Neural progenitor cell (in vitro differentiated cells): Measurements from ENCODE around the gene IER5L. TPM values are rescaled to one million over a fixed set of nuclear protein-coding genes. Genes with fewer than 3 reads are reported as not detected.

Experiments
- DNase-seq: peaks from one replicate; pipeline ENCODE4 v3.0.0-alpha.2; 2016; ENCODE audit warnings: low spot score
- H2AFZ ChIP-seq: fragments of 200-600 bp; sonication (generic); replicated peaks from 2 replicates; pipeline ENCODE4 v1.6.1; 2016; ENCODE audit warnings: antibody characterized with exemption
- H3F3A ChIP-seq: fragments of 200-600 bp; sonication (generic); 2 replicates; pipeline ENCODE4 v1.6.1; 2016; ENCODE audit warnings: antibody characterized with exemption, low read depth
- H3K27ac ChIP-seq: fragments of 200-600 bp; sonication (generic); 2 replicates; pipeline ENCODE4 v1.5.1; 2016; ENCODE audit warnings: mild to moderate bottlenecking
- H3K27me3 ChIP-seq: fragments of 200-600 bp; sonication (generic); 2 replicates; pipeline ENCODE4 v1.6.1; 2016; ENCODE audit warnings: mild to moderate bottlenecking, moderate library complexity
- H3K36me3 ChIP-seq: fragments of 200-600 bp; sonication (generic); 2 replicates; pipeline ENCODE4 v1.5.1; 2016
- H3K4me1 ChIP-seq: fragments of 200-600 bp; sonication (generic); 2 replicates; pipeline ENCODE4 v1.6.1; 2016; ENCODE audit warnings: mixed run types
- H3K4me2 ChIP-seq: fragments of 200-600 bp; sonication (generic); 2 replicates; pipeline ENCODE4 v1.6.1; 2016
- H3K4me3 ChIP-seq: fragments of 200-600 bp; sonication (generic); 2 replicates; pipeline ENCODE4 v1.5.1; 2016
- H3K79me2 ChIP-seq: fragments of 200-600 bp; sonication (generic); 2 replicates; pipeline ENCODE4 v1.6.1; 2016; ENCODE audit warnings: low read depth
- H3K9ac ChIP-seq: fragments of 200-600 bp; sonication (generic); 2 replicates; pipeline ENCODE4 v1.6.1; 2016
- H3K9me3 ChIP-seq: fragments of 200-600 bp; sonication (generic); 2 replicates; pipeline ENCODE4 v1.5.1; 2016; ENCODE audit warnings: low read depth
- H4K20me1 ChIP-seq: fragments of 200-600 bp; sonication (generic); 2 replicates; pipeline ENCODE4 v1.6.1; 2016; ENCODE audit warnings: low read depth
- H3K27ac Mint-ChIP-seq: 3 replicates; pipeline ENCODE4 v1.8.0; 2021; ENCODE audit warnings: mixed read lengths
- H3K27me3 Mint-ChIP-seq: 2 replicates; pipeline ENCODE4 v1.8.0; 2022; ENCODE audit warnings: low read depth, mild to moderate bottlenecking, inconsistent platforms, moderate library complexity, mixed read lengths; ENCODE audit not compliant: insufficient read depth
- H3K36me3 Mint-ChIP-seq: 3 replicates; pipeline ENCODE4 v1.8.0; 2021; ENCODE audit warnings: mixed read lengths
- H3K4me1 Mint-ChIP-seq: 3 replicates; pipeline ENCODE4 v1.8.0; 2021; ENCODE audit warnings: mixed read lengths
- H3K4me3 Mint-ChIP-seq: 3 replicates; pipeline ENCODE4 v1.8.0; 2021; ENCODE audit warnings: mild to moderate bottlenecking, moderate library complexity, mixed read lengths
- H3K9me3 Mint-ChIP-seq: 3 replicates; pipeline ENCODE4 v1.8.0; 2020; ENCODE audit warnings: mixed read lengths
- EZH2 ChIP-seq: fragments of 200-600 bp; sonication (generic); IDR thresholded peaks from 2 replicates; pipeline ENCODE4 v1.6.1; 2017; ENCODE audit warnings: antibody characterized with exemption, mild to moderate bottlenecking, moderate library complexity
- EZH2phosphoT487 ChIP-seq: fragments of 200-600 bp; sonication (generic); IDR thresholded peaks from 2 replicates; pipeline ENCODE4 v1.6.1; 2017; ENCODE audit warnings: antibody characterized with exemption
- total RNA-seq: library from RNA; depleted of rRNA; stranded (reverse); fragments of >200 nt; gene quantifications from 2 replicates; pipeline ENCODE4 v1.2.3, GENCODE V29; 2015; ENCODE audit warnings: low replicate concordance
- TF ChIP-seq, protein P1 (sequence below): fragments of 200-600 bp; sonication (generic); IDR thresholded peaks from 2 replicates; pipeline ENCODE4 v1.5.1; 2017; ENCODE audit warnings: antibody characterized with exemption, mild to moderate bottlenecking

The IER5L gene
- total RNA-seq, 1 donor from 2014 or later: 12.2 TPM

DNA sequence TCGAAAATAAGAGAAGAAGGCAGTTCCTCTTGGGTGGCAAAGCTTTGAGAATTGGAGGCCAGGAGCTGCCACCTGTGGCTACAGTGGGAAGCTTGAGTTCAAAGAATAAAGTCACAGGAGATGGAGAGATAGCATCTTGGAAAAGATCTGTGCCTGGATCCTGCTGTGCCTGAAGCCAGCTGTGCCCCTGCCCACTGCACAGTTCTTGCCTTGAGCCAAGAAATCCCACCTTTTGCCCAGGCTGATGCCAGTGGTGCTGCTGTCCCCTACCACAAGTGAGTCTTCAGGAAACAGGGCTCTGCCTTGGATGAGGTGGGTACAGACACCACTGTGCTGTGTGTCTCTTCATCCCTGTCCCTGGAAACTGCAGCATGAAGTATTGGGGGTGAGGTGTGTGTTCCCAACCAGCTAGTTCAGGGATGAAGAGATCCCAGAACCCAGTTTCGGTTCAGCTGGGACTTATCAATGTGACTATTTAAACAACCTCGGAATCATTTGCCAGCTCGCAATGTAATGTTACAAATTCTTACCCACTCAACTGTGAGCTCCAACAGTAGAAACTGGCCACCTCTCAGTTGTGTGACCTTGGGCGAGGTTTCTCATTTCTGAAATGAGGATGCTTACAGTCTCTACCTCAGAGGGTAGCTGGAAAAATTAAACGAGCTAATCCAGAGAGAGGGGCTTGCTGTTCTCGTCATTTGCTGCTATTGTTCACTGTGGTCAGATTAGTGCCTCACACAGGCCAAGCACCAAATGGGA lies 5.9 kb downstream of the IER5L start:
- H2AFZ ChIP-seq: no peak overlapping the region
- Mint-ChIP-seq H3K27ac (no peak overlapping the region), H3K4me3 (peak overlapping the region; percentile 55), H3K9me3 (no peaks in the 10 kb centered on the region), H3K4me1 (peaks cover 49% of the 10 kb centered on the region), H3K27me3 (peaks cover 13% of the 10 kb centered on the region), H3K36me3 (no peaks in the 10 kb centered on the region)
- peaks cover 27% of the 10 kb centered on the region for H3K4me1 ChIP-seq
- DNase-seq: peak; percentile 43
- H3K27ac ChIP-seq: no peak overlapping the region
- no peaks in the 10 kb centered on the region for H3K36me3 ChIP-seq
- H3F3A ChIP-seq: peaks cover 33% of the 10 kb centered on the region
- no peak overlapping the region for H3K4me2 ChIP-seq
- H3K4me3 ChIP-seq: no peak overlapping the region
- peaks cover 12% of the 10 kb centered on the region for H3K27me3 ChIP-seq
- no peak overlapping the region for H3K9ac ChIP-seq
- TF ChIP-seq EZH2phosphoT487 (no peak), EZH2 (no peak)
- TF ChIP-seq, protein P1, sequence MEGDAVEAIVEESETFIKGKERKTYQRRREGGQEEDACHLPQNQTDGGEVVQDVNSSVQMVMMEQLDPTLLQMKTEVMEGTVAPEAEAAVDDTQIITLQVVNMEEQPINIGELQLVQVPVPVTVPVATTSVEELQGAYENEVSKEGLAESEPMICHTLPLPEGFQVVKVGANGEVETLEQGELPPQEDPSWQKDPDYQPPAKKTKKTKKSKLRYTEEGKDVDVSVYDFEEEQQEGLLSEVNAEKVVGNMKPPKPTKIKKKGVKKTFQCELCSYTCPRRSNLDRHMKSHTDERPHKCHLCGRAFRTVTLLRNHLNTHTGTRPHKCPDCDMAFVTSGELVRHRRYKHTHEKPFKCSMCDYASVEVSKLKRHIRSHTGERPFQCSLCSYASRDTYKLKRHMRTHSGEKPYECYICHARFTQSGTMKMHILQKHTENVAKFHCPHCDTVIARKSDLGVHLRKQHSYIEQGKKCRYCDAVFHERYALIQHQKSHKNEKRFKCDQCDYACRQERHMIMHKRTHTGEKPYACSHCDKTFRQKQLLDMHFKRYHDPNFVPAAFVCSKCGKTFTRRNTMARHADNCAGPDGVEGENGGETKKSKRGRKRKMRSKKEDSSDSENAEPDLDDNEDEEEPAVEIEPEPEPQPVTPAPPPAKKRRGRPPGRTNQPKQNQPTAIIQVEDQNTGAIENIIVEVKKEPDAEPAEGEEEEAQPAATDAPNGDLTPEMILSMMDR: no peak
- H3K79me2 ChIP-seq: peaks cover 12% of the 10 kb centered on the region
- no peaks in the 10 kb centered on the region for H3K9me3 ChIP-seq
- H4K20me1 ChIP-seq: peaks cover 9% of the 10 kb centered on the region

GRCh38 chr9:129170229-129170628 lies 7.8 kb downstream of the IER5L start:
- no peaks in the 10 kb centered on the region for H3K9me3 ChIP-seq
- H3K36me3 ChIP-seq: no peaks in the 10 kb centered on the region
- DNase-seq: no peak
- H2AFZ ChIP-seq: no peak overlapping the region
- H3K27ac Mint-ChIP-seq: no peak overlapping the region
- H3K4me2 ChIP-seq: no peak overlapping the region
- H3K4me1 Mint-ChIP-seq: peaks cover 53% of the 10 kb centered on the region
- no peaks in the 10 kb centered on the region for H4K20me1 ChIP-seq
- no peaks in the 10 kb centered on the region for H3K79me2 ChIP-seq
- TF ChIP-seq, protein P1: no peak
- TF ChIP-seq EZH2 (no peak), EZH2phosphoT487 (no peak)
- H3K36me3 Mint-ChIP-seq: no peaks in the 10 kb centered on the region
- H3K9me3 Mint-ChIP-seq: no peaks in the 10 kb centered on the region
- peaks cover 23% of the 10 kb centered on the region for H3F3A ChIP-seq
- H3K27me3 Mint-ChIP-seq: peaks cover 10% of the 10 kb centered on the region
- peaks cover 12% of the 10 kb centered on the region for H3K27me3 ChIP-seq
- H3K27ac ChIP-seq: no peak overlapping the region
- peaks cover 27% of the 10 kb centered on the region for H3K4me1 ChIP-seq
- H3K4me3 ChIP-seq: no peak overlapping the region
- no peak overlapping the region for H3K4me3 Mint-ChIP-seq
- H3K9ac ChIP-seq: no peak overlapping the region

DNA sequence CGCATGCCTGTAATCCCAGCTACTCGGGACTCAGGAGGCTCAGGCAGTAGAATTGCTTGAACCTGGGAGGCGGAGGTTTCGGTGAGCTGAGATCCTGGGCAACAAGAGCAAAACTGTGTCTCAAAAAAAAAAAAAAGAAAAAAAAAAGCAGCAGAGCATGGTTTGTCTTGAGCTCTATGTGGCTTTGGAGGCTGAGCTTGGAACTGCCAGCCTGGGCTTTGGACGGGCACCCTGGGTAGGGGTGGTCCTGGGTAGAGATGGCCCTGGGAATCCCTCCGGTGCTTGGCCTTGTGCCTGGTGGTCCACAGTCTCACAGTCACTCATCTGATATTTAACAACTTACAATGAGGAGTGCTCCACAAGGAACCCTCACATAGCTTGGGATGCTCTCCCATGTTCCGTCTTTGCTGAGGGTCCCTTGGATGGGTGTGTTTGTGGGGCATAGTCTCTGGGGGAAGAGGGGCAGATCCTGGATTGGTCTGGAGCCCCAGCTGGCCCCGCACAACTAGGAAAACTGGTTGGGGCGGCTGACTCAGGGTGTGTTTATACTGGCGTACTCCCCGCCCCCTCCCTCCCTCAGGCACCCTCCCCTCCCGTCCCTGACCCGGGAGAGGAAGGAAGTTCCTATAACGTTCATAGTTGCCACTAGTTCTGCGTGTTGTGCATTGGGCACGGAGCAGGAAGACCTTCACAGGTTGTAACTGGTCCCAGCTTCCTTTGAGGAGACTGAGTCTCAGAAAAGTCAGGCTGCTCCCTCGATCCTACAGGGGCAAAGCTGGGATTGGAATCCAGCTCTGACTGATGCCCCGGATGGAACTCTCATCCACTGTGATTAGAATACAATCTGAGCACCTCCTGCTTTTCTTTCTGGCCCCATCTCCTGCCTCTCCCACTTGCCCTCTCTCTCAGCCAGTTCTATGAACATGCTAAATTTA lies 11.2 kb downstream of the IER5L start:
- H2AFZ ChIP-seq: no peak overlapping the region
- H3K27ac Mint-ChIP-seq: no peak overlapping the region
- DNase-seq: no peak
- TF ChIP-seq EZH2phosphoT487 (no peak), EZH2 (no peak)
- TF ChIP-seq, protein P1: no peak
- peaks cover 11% of the 10 kb centered on the region for H3K4me1 ChIP-seq
- H3K36me3 Mint-ChIP-seq: peaks cover 4% of the 10 kb centered on the region
- H3K4me1 Mint-ChIP-seq: peaks cover 45% of the 10 kb centered on the region
- H3K27me3 Mint-ChIP-seq: peaks cover 3% of the 10 kb centered on the region
- H3K9ac ChIP-seq: no peak overlapping the region
- H3K4me2 ChIP-seq: peak overlapping the region; percentile 25
- H3K79me2 ChIP-seq: no peaks in the 10 kb centered on the region
- H3K36me3 ChIP-seq: no peaks in the 10 kb centered on the region
- no peaks in the 10 kb centered on the region for H3K27me3 ChIP-seq
- no peak overlapping the region for H3K4me3 ChIP-seq
- H3K9me3 Mint-ChIP-seq: peaks cover 3% of the 10 kb centered on the region
- H3K4me3 Mint-ChIP-seq: no peak overlapping the region
- H3K27ac ChIP-seq: no peak overlapping the region
- peaks cover 13% of the 10 kb centered on the region for H3F3A ChIP-seq
- no peaks in the 10 kb centered on the region for H3K9me3 ChIP-seq
- H4K20me1 ChIP-seq: no peaks in the 10 kb centered on the region
